ENCODE measurements around the gene RUVBL1.

GRCh38 chr3:128122013-128122412 lies 1.6 kb downstream of the RUVBL1 start:
- TF ChIP-seq, protein P1, sequence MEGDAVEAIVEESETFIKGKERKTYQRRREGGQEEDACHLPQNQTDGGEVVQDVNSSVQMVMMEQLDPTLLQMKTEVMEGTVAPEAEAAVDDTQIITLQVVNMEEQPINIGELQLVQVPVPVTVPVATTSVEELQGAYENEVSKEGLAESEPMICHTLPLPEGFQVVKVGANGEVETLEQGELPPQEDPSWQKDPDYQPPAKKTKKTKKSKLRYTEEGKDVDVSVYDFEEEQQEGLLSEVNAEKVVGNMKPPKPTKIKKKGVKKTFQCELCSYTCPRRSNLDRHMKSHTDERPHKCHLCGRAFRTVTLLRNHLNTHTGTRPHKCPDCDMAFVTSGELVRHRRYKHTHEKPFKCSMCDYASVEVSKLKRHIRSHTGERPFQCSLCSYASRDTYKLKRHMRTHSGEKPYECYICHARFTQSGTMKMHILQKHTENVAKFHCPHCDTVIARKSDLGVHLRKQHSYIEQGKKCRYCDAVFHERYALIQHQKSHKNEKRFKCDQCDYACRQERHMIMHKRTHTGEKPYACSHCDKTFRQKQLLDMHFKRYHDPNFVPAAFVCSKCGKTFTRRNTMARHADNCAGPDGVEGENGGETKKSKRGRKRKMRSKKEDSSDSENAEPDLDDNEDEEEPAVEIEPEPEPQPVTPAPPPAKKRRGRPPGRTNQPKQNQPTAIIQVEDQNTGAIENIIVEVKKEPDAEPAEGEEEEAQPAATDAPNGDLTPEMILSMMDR (IDR thresholded peaks at IDR 0.05), result no peak
- TF ChIP-seq POLR2A (IDR thresholded peaks at IDR 0.05), result no peak

Data from heart left ventricle (tissue), 13 donors.